PC-9 (cell line): Measurements from ENCODE around the gene XIRP1. TPM values are rescaled to one million over a fixed set of nuclear protein-coding genes. Genes with fewer than 3 reads are reported as not detected.
A peak's percentile ranks its signal among the peaks of the same experiment; 100 is the strongest.

Experiments
- BruUV-seq: library from RNA; stranded (reverse); fragments of 400-500 nt; replicated peaks from 2 replicates; lab custom pipeline; 2021; lab: Mats Ljungman, UMichigan
- CTCF ChIA-PET: fragments of 300-600 bp; sonication (Branson Sonifier 250); formaldehyde crosslinking; loops from one replicate; lab custom pipeline; 2022; ENCODE audit warnings: antibody characterized with exemption; lab: Charles Lee
- POLR2A ChIA-PET: fragments of 300-600 bp; sonication (Branson Sonifier 250); formaldehyde crosslinking; loops from one replicate; lab custom pipeline; 2022; ENCODE audit warnings: antibody characterized with exemption; ENCODE audit not compliant: unreplicated experiment; lab: Charles Lee
- DNase-seq, 2 experiments: peaks; one replicate each; pipeline versions ENCODE4 v3.0.0 to v3.0.0-alpha.2; 2015 to 2022; ENCODE audit warnings: mixed read lengths in 1 of 2
- H2AFZ ChIP-seq: fragments of 200-600 bp; sonication (generic); 2 replicates; pipeline ENCODE4 v1.8.1; 2017; ENCODE audit warnings: antibody characterized with exemption
- H3F3A ChIP-seq: fragments of 200-600 bp; sonication (generic); 2 replicates; pipeline ENCODE4 v1.8.1; 2017; ENCODE audit warnings: antibody characterized with exemption, mild to moderate bottlenecking, low read depth; ENCODE audit not compliant: insufficient read depth
- H3K27ac ChIP-seq: fragments of 200-600 bp; sonication (generic); 2 replicates; pipeline ENCODE4 v1.6.1; 2016; ENCODE audit warnings: mixed run types
- H3K27me3 ChIP-seq: fragments of 200-600 bp; sonication (generic); 2 replicates; pipeline ENCODE4 v1.6.1; 2016; ENCODE audit warnings: low read depth, mixed run types; ENCODE audit not compliant: insufficient read depth
- H3K36me3 ChIP-seq: fragments of 200-600 bp; sonication (generic); 2 replicates; pipeline ENCODE4 v1.6.1; 2016; ENCODE audit warnings: low read depth, mixed run types
- H3K4me1 ChIP-seq: fragments of 200-600 bp; sonication (generic); replicated peaks from 2 replicates; pipeline ENCODE4 v1.6.1; 2016; ENCODE audit warnings: mixed run types; ENCODE audit not compliant: insufficient read depth
- H3K4me2 ChIP-seq: fragments of 200-600 bp; sonication (generic); 2 replicates; pipeline ENCODE4 v1.6.1; 2017; ENCODE audit warnings: mixed run types
- H3K4me3 ChIP-seq: fragments of 200-600 bp; sonication (generic); 2 replicates; pipeline ENCODE4 v1.6.1; 2016; ENCODE audit warnings: mixed run types
- H3K79me2 ChIP-seq: fragments of 200-600 bp; sonication (generic); 2 replicates; pipeline ENCODE4 v1.6.1; 2017; ENCODE audit warnings: low read depth, mixed run types
- H3K9me2 ChIP-seq: fragments of 200-600 bp; sonication (generic); 2 replicates; pipeline ENCODE4 v1.8.1; 2017; ENCODE audit warnings: mild to moderate bottlenecking; ENCODE audit not compliant: insufficient read depth
- H3K9me3 ChIP-seq: fragments of 200-600 bp; sonication (generic); 2 replicates; pipeline ENCODE4 v1.8.1; 2016; ENCODE audit warnings: low read depth; ENCODE audit not compliant: insufficient read depth
- H4K20me1 ChIP-seq: fragments of 200-600 bp; sonication (generic); 2 replicates; pipeline ENCODE4 v1.8.1; 2017; ENCODE audit not compliant: insufficient read depth
- EZH2 ChIP-seq: fragments of 200-600 bp; sonication (generic); IDR thresholded peaks from 2 replicates; pipeline ENCODE4 v1.8.0; 2017; ENCODE audit warnings: antibody characterized with exemption, low read depth
- intact Hi-C: fragments of 100-400 bp; cut with micrococcal nuclease; formaldehyde crosslinking; loops from one replicate; pipeline ENCODE4 v1.10.0; 2022; ENCODE audit not compliant: unreplicated experiment
- total RNA-seq: library from RNA; stranded (reverse); gene quantifications from 2 replicates; pipeline ENCODE4 v1.2.3, GENCODE V29; 2021
- TF ChIP-seq, protein P1 (sequence below): fragments of 200-600 bp; sonication (generic); conservative IDR thresholded peaks from 2 replicates; pipeline ENCODE4 v1.6.1; 2017; ENCODE audit warnings: mixed run types, antibody characterized with exemption, mild to moderate bottlenecking, moderate library complexity

XIRP1 gene
- total RNA-seq, 1 experiment from 2014 or later: not detected

DNA sequence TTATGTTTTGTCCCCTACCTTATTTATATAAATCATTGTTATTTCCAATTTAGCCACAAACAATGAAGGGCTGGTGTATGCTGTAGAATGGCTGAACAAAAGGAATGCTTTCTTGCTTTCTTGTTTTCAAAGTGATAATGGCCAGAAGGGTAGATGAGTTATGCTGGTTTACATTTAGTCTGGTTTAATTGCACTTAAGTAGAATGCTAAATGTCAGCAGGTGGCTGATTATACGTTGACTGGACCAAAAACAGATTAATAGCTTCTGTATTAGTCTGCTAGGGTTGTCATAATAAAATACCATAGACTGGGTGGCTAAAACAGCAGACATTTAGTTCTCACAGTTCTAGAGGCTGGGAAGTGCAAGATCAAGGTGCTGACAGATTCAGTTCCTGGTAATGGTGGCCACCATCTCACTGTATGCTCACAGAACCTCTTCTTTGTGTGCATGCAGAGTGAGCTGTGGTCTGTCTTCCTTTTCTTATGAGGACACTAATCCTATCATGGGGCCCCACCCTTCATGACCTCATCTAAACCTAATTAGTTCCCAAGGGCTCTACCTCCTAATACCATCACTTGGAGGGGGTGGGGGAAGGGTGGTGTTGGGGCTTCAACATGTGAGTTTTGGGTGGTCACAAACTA, 17.1 kb upstream of the XIRP1 start:
- intact Hi-C loops: no loop called here

GRCh38 chr3:39208463-39209055, 16.2 kb upstream of the XIRP1 start:
- Histone ChIP-seq H3K9me2 (no peaks in the 10 kb centered on the region), H3K9me3 (no peaks in the 10 kb centered on the region), H3K27me3 (peaks cover 45% of the 10 kb centered on the region), H2AFZ (no peak overlapping the region), H3K4me1 (no peaks in the 10 kb centered on the region), H3K79me2 (no peaks in the 10 kb centered on the region), H3K27ac (no peak overlapping the region), H3K4me3 (no peak overlapping the region), H3K4me2 (no peak overlapping the region), H4K20me1 (no peaks in the 10 kb centered on the region), H3K36me3 (no peaks in the 10 kb centered on the region), H3F3A (no peaks in the 10 kb centered on the region)
- TF ChIP-seq, protein P1, sequence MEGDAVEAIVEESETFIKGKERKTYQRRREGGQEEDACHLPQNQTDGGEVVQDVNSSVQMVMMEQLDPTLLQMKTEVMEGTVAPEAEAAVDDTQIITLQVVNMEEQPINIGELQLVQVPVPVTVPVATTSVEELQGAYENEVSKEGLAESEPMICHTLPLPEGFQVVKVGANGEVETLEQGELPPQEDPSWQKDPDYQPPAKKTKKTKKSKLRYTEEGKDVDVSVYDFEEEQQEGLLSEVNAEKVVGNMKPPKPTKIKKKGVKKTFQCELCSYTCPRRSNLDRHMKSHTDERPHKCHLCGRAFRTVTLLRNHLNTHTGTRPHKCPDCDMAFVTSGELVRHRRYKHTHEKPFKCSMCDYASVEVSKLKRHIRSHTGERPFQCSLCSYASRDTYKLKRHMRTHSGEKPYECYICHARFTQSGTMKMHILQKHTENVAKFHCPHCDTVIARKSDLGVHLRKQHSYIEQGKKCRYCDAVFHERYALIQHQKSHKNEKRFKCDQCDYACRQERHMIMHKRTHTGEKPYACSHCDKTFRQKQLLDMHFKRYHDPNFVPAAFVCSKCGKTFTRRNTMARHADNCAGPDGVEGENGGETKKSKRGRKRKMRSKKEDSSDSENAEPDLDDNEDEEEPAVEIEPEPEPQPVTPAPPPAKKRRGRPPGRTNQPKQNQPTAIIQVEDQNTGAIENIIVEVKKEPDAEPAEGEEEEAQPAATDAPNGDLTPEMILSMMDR: peak; percentile 53
- no peak for TF ChIP-seq EZH2
- intact Hi-C loops: no loop called here
- ChIA-PET CTCF (no interaction called here), POLR2A (no interaction called here)
- no peak for DNase-seq
- BruUV-seq: no TSS peak

More for the DNA sequence above, 17.1 kb upstream of the XIRP1 start:
- H3K9me2 ChIP-seq: no peaks in the 10 kb centered on the region
- peaks cover 37% of the 10 kb centered on the region for H3K27me3 ChIP-seq
- H3K4me1 ChIP-seq: no peaks in the 10 kb centered on the region
- H3K4me2 ChIP-seq: no peak overlapping the region
- no peak for TF ChIP-seq EZH2
- TF ChIP-seq, protein P1: no peak
- H3F3A ChIP-seq: no peaks in the 10 kb centered on the region
- H3K27ac ChIP-seq: no peak overlapping the region
- H2AFZ ChIP-seq: no peak overlapping the region
- no peak overlapping the region for H3K4me3 ChIP-seq
- POLR2A ChIA-PET: no interaction called here
- no peaks in the 10 kb centered on the region for H3K9me3 ChIP-seq
- no peaks in the 10 kb centered on the region for H3K36me3 ChIP-seq
- no peak for DNase-seq
- CTCF ChIA-PET: interaction anchor here (0.6 kb wide), 1 partner anchor 12 kb away, joined by 3 read pairs; no protein-coding TSS in a partner anchor
- no peaks in the 10 kb centered on the region for H3K79me2 ChIP-seq
- no peaks in the 10 kb centered on the region for H4K20me1 ChIP-seq
- BruUV-seq: no TSS peak

- ChIA-PET CTCF (no interaction called here), POLR2A (no interaction called here)
Observed at GRCh38 chr3:39207361-39208186, 15.2 kb upstream of the XIRP1 start.

More at GRCh38 chr3:39207361-39208186, 15.2 kb upstream of the XIRP1 start:
- H3K27ac ChIP-seq: no peak overlapping the region
- H3K4me1 ChIP-seq: no peaks in the 10 kb centered on the region
- no peaks in the 10 kb centered on the region for H3F3A ChIP-seq
- H3K79me2 ChIP-seq: no peaks in the 10 kb centered on the region
- TF ChIP-seq EZH2: no peak
- TF ChIP-seq, protein P1: no peak
- no peak for DNase-seq
- H3K27me3 ChIP-seq: peaks cover 55% of the 10 kb centered on the region
- intact Hi-C loops: no loop called here
- no peak overlapping the region for H2AFZ ChIP-seq
- no TSS peak for BruUV-seq
- H3K4me3 ChIP-seq: no peak overlapping the region
- no peak overlapping the region for H3K4me2 ChIP-seq
- H4K20me1 ChIP-seq: no peaks in the 10 kb centered on the region
- H3K36me3 ChIP-seq: no peaks in the 10 kb centered on the region
- H3K9me3 ChIP-seq: no peaks in the 10 kb centered on the region
- no peaks in the 10 kb centered on the region for H3K9me2 ChIP-seq
